K562 (cell line): ENCODE results near the gene AMZ2.
"Not testable (repeated sequence)": the region's sequence is repeated elsewhere in the genome, so short reads cannot be mapped to it uniquely, and the experiment has no call there.

Source experiments
- ESRRA ChIP-seq: fragments of 450-650 bp; IDR thresholded peaks from 2 replicates; pipeline ENCODE4 v1.6.1; 2014; ENCODE audit warnings: low read depth, mild to moderate bottlenecking, moderate library complexity, borderline replicate concordance
- HNRNPLL ChIP-seq: fragments of 200-400 bp; formaldehyde crosslinking; IDR thresholded peaks from 2 replicates; pipeline ENCODE4 v1.6.1; 2017; ENCODE audit warnings: low read length, low read depth, mild to moderate bottlenecking; ENCODE audit not compliant: poor library complexity, severe bottlenecking
- POLR2A ChIP-seq: fragments of 450-650 bp; conservative IDR thresholded peaks from 2 replicates; pipeline ENCODE4 v1.6.1; 2016
- POLR2AphosphoS5 ChIP-seq: IDR thresholded peaks from 2 replicates; pipeline ENCODE4 v1.6.1; 2011; ENCODE audit warnings: mild to moderate bottlenecking, low read depth, low read length, moderate library complexity; ENCODE audit not compliant: control insufficient read depth, insufficient read depth

- TF ChIP-seq ESRRA, POLR2AphosphoS5, HNRNPLL, POLR2A: not testable (repeated sequence)
These were observed 15.3 kb downstream of the AMZ2 start for GRCh38 chr17:68263101-68263681.
